Stimulated activated CD8-positive, alpha-beta memory T cell treated with anti-CD3 and anti-CD28 coated beads, Interleukin-7, amount 100 ng/mL, for 4 hours (primary cell): ENCODE data around the gene MBOAT1.
A peak's percentile ranks its signal among the peaks of the same experiment; 100 is the strongest.

ENCODE experiments used
- DNase-seq, 2 donors: peaks; one replicate each; pipeline ENCODE4 v3.0.0-alpha.2; 2020; ENCODE audit warnings: low read depth in 2 of 2

The MBOAT1 gene

DNA sequence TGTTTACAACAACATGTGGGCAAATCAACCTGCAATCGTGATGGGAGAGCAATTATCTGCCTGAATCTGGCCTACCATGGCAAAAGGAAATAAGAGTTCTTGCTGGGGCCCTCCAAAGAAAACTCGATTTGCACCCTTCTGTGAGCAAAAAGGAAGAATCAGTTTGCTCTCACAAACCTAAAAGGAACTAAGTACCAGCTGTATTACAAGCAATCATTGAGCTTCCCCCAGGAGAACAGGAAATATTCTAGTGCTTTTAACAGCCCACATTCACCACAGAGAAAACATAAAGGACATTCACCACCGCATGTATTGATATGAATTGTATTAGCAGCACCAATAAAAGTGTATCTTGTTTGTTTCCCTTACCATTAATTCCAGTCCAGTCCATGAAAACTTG, 75.0 kb downstream of the MBOAT1 start:
- DNase-seq: no peak

DNA sequence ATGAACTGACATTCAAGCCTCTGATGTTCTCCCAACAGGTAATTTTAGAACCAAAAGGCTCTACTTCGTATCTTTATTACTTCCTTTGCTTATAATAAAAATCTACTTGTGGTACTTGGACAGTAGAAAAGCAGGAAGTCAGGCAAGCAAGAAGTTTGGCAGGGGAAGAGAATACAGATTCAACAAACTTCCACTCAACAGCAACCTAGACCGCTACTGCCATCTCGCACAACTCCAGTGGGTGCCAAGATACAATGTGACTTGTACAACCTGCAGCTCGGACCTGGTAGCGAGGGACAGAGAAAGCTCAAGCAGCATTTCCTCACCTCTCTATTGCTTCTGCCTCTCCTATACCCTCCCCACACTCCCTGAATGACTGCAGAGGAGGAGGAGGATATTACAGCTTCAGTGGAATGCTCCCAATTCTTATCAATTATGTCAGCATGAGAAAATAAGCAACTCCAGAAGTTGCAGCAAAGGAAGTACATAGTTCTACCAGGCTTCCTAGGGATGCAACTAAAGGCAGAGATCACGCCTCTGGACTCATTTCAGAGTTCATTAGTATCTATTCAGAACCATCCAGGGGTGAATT, 76.5 kb downstream of the MBOAT1 start:
- no peak for DNase-seq

DNA sequence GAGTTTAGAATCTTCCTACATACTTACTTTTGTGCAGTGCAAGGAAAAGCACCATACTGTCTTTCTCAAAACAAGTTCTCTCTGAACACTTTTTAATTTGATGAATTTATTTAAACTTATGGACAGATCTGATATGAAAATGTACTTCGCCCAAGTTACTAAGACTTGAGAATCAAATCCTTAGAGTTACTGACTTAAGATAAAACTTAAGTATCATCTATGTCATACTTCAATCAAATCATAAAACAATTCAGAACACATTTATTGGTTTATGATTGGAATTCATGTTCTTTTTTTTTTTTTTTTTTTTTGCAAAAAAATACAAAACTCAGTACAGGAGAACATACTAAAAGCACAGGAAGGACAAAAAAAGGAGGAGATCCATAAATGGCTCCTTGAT, 77.7 kb downstream of the MBOAT1 start:
- no peak for DNase-seq

DNA sequence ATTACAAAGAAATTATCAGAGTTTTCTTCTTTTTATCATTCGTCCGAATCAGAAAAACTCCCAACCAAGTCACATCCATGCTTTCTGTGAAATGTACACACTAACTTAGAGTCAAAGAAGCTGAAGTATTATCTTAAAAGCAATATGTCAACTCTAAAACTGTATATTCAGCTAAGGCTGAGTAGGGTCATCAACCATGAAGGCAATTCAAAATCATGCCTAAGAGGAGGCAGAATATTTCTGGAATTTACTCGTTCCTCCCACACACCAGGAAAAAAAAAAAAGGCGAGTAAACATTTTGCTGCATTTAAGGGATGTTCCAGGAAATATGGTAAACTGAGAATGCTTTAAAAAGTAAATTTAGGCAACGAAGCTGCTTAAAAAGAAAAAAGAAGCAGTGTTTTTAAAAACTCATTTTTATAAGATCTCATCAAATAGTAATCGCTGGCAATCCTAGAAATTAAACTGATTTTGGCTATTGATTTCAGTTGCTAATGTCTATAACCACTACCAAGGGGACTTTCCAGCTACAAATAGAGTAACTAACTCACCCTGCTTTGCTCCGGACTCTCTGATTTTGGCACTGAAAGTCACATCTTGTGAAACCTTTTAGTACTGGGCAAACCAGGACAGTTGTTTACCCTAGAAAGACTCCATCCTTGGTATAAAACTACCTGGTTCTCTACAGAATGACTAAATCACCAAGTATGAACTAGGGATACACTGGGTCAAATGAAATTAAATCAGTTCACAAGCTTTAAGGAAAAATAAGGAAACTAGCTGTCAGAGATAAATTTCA, 82.8 kb downstream of the MBOAT1 start:
- DNase-seq: no peak

DNA sequence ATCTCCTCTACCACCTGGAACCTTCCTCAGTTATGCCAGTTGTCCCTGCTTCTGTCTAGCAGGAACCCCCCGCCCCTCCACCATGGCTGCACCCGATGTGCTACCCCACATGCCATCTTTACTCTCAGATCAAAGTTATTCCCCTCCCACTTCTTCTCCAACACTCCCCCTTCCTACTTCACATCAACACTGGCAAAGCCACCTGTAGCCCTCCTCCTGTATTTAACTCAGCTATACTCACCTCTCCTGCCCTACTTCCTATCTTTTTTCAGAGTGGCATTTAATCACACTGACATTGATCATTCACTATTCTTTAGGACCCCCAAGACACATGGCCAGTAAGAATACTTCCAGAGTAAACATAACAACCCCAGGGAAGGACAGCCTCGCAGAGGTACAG, 84.3 kb downstream of the MBOAT1 start:
- DNase-seq: no peak

DNA sequence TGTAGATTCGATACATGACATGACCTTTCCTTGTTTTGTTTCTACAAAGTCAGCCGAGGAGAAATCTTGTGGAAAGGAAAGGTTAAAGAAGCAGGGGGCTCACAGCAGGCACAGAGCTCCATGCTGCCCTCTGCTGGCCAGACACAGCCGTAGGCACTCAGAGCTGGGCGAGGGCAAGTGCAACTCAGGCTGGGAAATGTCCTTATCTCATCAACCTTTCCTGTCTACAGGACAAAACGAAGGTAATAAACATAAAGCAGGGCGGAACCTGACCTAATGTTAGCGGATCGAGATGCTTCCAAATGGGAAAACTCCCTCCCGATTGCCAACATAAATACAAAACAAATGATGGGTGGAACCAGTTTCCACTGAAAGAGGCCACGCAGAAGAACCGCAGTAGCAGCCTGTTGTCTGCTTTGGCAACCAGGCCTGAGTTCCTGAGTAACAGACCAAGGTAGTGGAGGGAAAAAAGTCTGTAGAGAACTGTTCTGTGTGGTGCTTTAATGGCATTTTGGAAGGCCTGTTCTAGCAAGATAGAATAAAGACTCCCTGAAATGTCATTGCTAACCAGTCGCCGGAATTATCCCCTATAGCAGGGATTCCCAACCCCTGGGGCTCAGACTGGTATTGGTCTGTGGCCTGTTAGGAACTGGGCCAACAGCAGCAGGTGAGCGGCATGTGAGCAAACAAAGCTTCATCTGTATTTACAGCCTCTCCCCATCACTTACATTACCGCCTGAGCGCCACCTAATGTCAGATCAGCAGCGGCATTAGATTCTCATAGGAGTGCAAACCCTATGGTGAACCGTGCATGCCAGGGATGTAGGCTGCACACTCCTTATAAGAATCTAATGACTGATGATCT, 85.2 kb downstream of the MBOAT1 start:
- peak; percentile 19 to 25 for DNase-seq

DNA sequence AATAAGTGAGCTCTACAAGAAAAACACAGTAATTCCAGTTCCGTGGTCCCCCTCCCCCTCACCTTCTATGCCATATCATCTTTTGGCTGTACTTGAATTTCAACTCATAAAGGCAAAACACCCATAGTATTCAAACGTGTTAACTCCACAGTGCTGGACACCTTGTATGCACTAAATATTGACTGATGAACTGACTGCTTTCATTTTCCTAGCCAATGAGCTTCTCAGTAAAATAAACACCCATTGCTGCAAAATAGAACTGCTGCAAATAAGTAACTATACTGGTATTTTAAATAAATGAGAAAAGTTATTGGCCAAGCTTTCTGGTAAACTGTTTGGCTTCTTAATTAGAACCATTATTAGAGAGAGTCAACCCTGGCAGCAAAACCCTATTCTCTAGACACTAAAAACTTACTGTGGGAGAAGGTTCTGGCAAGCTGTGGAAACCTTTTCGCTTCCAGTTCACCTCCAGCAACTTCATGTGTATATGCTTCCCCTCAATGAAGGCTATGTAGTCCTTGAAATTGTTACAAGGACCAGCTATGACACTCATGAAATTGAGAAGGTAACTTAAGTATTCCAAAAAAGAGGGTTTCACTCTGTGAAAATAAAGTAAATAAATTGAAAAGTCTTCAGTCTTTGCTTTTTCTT, 86.0 kb downstream of the MBOAT1 start:
- DNase-seq: no peak

DNA sequence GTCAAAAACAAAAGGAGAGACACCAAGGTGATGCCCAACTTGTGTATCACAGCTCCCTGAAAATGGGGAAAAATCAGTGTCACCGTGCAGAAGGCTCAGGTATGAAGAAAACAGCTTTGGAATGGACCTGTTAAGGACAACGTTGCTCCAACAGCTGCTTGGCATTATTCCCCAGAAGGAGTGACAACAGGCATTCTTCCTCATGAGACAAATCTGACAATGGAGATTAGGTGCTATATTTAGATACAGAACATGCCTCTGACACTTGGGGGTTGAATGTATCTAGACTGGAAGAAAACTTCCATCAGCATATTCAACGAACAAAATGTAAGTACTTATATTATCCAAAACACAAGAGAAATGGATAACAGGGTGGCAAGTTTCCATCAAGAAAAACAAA, 87.7 kb downstream of the MBOAT1 start:
- no peak for DNase-seq

DNA sequence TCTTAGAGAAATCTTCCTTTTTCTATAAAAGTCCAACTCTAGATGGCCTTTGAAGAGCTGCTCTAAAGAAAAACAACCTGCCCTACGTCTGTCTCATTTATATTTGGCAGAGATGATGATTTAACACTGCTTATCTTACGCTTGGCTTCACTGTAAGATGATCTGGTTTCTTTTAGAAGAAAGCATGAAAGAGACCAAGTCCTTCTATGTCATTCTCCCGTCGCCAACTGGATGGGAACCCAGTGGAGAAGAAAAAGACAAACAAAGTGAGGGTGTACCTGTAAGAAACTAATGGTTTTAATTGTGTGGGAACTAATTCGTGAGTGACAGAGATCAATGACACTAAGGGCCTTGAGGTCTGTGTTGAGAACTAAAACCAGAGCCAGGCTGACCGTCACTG, 92.8 kb downstream of the MBOAT1 start:
- no peak for DNase-seq

DNA sequence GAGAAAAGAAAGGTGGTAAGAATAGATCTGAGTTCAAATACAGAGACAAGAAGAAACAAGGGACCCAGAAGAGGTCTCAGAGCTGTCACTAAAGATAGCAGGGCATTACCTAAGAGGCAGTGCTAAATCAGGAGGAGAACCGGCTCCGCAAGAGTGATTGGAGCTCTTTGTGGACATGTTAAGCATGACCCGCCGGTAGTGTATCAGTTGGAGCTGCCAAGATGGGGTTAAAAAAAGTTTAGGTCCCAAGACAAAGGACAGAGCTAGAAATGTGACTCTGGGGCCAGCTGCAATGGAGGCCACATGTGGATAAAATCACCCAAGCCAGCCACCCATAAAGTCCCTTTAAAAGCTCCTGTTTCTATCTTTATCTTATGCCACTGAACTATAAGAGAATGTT, 93.4 kb downstream of the MBOAT1 start:
- no peak for DNase-seq

DNA sequence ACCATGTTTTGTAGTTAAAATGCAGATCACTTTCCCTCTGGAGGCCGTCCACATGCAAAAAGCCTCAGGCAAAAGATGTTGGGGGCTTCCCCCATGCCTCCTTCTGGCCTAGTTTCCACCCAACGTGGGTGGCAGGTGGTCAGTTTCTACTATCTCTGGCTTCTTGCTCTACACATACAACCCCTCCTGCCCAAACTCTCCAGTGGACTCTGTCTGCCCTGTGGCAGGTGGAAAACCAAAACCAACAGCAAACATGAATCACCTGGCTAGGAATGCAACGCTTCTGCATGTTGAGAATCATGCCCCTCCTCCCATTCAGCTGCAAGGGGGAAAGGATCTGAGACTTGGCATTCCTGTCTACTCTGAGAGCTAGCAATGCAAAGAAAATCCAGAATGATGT, 94.8 kb downstream of the MBOAT1 start:
- DNase-seq: no peak

DNA sequence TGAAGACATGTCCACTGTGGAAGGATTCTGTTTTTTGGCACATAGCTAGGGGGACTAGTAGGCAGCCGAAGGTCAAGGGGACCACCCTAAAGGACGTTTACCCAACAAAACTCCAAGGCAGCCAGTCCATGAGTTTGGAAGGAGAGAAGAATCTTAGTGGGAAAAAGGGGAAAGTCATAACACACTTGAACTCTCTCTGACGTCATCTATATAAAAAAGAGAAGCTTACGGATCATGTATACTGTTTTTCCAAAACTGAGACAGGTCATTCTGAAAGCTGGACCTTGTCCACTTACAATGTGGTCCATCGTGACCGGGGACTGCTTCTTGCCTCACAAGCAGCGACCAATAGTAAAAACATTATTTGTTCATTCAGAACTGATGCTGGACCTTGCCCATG, 95.5 kb downstream of the MBOAT1 start:
- no peak for DNase-seq

DNA sequence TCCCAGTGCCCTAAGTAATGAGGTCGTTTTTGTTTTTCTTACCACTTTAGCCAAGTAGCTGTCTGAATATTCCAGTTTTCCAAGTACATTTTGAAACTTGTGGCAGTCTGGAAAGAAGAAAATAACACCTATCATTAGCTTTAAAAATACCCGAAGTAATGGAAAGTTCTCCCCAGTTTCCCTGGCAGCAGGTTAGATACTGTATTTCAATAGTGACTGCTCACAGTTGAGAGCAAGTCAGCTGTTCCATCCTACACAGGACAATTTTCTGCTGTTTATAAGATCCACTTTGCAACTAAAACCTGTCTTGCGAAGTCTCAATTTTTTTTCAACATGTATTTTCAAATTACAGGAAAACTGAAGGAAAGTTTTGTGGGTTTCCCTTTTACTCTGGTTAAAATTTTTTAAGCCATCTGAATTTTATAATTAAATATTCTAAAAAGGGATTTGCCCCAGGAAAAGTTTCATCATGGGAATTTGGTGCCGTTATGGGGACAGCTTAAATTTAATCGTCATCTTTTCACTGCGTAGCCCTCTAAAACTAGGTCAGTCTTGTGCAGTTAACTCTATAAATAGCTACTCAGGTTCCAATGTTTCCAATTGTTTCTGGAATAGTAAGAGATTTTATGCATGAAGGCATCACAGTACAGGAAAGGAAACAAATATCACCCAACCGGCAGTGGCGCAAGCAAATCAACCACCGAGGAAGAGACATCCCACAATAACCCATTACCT, 96.9 kb downstream of the MBOAT1 start:
- no peak for DNase-seq

DNA sequence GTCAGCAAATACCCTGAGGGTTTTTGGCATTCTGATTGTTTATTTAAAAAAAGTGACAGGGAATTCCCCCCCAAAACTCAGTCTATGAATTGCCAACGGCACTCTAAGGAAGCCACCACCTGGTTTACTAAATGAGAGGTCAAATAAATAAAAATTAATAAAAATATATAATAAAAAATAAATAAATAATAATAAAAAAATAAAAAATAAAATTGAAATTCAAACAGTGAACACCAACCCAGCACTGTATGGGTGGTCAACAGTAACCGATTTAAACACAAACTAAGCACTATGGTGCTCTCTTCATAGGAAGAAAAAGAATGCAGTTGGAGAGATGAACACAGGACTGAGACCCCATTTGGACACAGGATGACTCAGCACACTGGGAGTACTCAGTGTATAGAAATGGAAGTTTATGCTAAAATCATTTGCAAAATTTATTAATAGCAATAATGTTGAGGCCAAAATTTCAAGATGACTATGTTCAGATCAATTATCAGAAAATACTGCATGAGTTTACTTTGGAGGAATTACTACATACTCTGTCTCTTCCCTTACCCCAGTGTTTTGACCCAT, 98.5 kb downstream of the MBOAT1 start:
- no peak for DNase-seq

DNA sequence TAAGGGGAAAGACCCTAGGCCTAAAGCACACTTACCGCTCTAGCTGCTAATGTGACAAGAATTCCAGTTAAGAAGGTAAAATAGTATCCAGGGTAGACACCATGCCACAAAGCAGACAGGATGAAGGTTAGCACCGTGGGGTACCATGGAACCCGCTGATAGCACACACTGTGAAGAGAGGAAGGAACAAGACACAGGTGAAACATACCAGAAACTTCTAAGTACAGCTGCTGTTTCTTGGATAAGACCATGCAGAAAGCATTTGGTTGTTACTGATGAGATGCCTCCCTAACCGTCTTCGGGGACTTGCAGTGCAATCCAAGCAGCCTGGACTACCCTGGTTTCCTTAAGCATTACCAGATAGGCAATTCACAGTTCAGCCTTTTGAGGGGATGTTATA, 99.4 kb downstream of the MBOAT1 start:
- no peak for DNase-seq

DNA sequence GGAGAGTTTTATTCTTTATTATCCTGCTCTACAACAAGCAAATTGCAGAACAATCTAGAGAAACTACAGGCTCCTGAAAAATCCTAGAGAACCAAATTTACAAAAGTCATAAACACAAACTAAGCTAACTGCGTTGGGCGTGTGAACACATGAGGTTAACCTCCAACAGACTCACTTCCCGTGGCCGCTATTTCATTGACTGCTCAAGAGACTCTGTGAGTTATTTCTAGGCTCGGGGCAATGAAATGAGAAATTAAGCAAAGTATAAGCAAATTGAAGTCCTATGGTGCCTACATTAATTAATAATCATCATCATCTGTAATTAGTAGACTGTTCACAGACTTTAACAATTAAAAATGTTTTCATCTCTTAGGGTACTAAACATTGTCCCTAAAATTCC, 100.0 kb downstream of the MBOAT1 start:
- no peak for DNase-seq

DNA sequence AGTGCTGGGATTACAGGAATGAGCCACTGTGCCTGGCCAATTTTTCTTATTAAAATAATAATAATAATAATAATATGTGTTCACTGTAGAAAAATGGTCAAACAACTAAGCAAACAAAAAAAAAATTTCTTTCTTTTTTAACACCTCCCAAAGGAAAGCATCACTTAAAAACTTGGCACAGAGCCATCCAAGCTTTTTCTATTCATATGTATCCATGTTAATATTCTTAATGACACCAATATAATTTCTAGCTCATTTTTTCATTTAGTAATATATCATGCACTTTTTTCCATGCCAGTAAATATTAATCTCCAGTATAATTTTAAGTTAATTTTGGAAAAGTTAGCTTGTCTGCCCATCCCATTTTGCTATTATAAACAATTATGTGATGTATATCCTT, 101.8 kb downstream of the MBOAT1 start:
- DNase-seq: no peak

DNA sequence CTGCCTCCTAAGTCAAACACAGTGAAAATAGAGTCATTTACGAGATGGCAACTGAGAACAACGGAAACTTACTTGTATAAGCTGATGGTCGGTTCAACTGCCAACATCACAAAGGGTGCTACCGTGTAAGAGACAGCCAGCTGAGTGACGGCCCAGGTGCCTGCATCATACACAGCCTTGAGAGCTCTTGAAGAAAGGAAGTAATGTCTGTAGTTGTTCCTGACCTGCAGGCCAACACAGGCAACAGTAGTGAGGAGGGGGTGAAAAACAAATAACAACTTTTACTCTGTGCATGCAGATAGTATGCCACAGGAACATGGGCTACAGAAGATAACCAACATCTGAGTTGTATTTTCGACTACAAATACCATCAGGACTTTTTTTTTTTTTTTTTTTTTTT, 102.7 kb downstream of the MBOAT1 start:
- no peak for DNase-seq

DNA sequence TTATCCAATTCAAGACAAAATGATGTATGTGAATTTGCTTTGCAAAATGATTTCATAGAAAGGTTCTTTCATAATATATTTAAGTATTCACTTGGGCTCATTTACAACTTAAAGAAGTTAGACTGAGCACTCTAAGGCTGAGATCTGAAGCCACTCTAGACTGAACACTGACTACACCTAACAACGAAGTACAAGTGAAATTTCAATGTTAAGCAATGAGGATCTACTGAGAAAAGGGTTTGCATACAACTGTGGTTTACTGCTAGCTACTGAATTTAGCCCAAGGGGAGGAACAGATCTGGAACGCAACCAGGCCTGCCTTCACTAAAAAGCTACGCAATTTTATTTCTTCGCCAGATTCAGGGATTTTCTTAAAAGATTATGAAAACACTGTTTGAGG, 106.4 kb downstream of the MBOAT1 start:
- DNase-seq: no peak

DNA sequence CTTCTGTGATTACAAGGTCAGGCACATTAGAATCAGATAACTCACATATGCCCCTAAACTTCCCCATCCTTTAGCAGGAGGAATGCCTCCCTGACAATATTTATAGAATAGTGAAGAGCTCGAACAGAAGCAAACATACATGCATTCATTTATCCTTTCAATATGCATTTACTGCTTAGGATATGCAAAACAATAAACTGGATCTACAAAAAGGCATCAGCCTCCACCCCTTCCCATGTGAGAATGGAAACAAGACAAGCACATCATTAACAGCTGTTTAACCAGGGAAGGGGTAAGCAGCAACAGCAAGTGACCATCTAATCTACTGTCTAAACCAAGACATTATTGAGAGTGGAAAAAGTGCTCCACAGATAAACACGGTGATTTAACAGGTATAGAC, 107.6 kb downstream of the MBOAT1 start:
- no peak for DNase-seq

DNA sequence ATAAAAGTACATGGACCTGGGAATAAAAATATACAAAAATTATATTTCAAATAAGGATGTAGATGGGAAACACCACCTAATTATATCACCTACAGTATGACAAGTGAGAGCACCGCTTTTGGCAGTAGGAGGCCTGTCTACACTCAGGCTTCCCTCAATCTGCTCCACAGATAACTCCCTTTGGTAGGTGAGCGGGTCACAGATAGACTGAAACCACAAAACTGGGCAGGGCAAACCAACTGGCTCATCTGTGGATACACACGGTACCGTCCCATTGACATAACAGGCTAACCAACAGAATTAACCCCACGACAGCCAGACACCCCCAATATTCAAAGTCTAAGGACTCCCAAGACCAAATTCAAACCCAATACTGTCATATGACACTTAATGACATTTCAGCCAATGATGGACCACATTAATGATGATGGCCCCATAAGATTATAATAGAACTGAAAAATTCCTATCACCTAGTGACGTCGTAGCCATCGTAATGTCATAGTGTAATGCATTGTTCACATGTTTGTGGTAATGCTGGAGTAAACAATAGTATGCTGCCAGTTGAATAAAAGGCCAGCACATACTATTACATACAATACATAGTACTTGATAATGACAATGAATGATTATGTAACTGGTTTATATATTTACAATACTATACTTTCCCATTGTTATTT, 109.7 kb downstream of the MBOAT1 start:
- no peak for DNase-seq
